Nephron (organoid): ENCODE data around the gene MYEOV.

ENCODE experiments used
- H3K27ac Mint-ChIP-seq, 3 experiments: 2 replicates each; pipeline ENCODE4 v1.8.0; 2020; ENCODE audit warnings: mixed read lengths in 3 of 3, mild to moderate bottlenecking in 2 of 3, moderate library complexity in 1 of 3
- H3K27me3 Mint-ChIP-seq: 2 replicates; pipeline ENCODE4 v1.8.0; 2021; ENCODE audit warnings: low read depth, mild to moderate bottlenecking, moderate library complexity, mixed read lengths
- H3K36me3 Mint-ChIP-seq: 2 replicates; pipeline ENCODE4 v1.8.0; 2020; ENCODE audit warnings: low read depth, mixed read lengths
- H3K4me1 Mint-ChIP-seq: 2 replicates; pipeline ENCODE4 v1.8.0; 2020; ENCODE audit warnings: mixed read lengths
- H3K4me3 Mint-ChIP-seq, 3 experiments: 2 replicates each; pipeline ENCODE4 v1.8.0; 2020; ENCODE audit warnings: mild to moderate bottlenecking in 3 of 3, mixed read lengths in 3 of 3, moderate library complexity in 2 of 3
- H3K9me3 Mint-ChIP-seq: 2 replicates; pipeline ENCODE4 v1.8.0; 2020; ENCODE audit warnings: mixed read lengths
- CTCF ChIP-seq, 3 experiments: fragments of 200-600 bp; sonication (generic); IDR thresholded peaks; one replicate each; pipeline ENCODE4 v1.5.0; 2021; ENCODE audit warnings: antibody characterized with exemption in 3 of 3; ENCODE audit not compliant: unreplicated experiment in 3 of 3

Gene MYEOV

DNA sequence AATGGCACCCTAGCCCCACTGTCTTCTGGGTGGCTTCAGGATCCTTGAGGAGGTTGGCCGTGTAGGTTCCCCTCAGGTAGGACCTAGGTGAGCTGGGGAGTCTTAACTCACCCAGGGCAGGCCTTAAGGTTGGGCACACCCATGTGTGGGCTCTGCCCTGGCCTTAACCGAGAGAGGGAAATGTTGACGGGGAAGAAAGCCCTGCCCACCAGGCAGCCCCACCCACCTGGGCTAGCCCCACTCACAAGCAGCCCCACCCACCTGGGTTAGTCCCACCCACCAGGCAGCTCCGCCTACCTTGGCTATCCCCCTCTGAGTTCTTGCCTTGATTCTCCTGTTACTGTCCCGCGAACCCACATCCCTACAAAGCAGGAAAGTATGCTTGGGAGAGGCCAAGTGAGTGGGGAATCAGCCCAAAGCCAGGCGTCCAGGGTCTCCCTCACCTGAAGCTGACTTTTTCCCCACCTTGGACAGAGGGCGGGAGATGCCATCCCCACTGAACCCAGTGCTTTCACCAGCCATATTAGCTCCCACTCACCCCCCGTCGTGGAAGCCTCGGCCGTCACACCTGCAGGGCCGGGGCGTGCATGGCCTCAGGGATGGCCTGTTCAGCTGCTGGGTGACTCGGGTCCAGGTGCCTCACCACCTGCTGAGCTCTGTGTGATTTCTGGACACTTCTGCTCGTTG is at the start of gene MYEOV:
Gene MYEOV (plus strand): TSS at position 337 of the 687 bp plus-strand sequence. CDS start 1,200 bp downstream, outside the sequence.
- no peak for TF ChIP-seq CTCF (IDR thresholded peaks at IDR 0.05; ENCODE audit: unreplicated experiment in 3 of 3)
- no peak within 1 kb of the TSS for H3K4me3 Mint-ChIP-seq
- H3K4me1 Mint-ChIP-seq: peaks cover 22% of the 10 kb centered on the region
- peaks cover 18% of the 10 kb centered on the region for H3K27me3 Mint-ChIP-seq
- no peak within 1 kb of the TSS for H3K27ac Mint-ChIP-seq
- H3K36me3 Mint-ChIP-seq: no peaks in the 10 kb centered on the region
- no peaks in the 10 kb centered on the region for H3K9me3 Mint-ChIP-seq

DNA sequence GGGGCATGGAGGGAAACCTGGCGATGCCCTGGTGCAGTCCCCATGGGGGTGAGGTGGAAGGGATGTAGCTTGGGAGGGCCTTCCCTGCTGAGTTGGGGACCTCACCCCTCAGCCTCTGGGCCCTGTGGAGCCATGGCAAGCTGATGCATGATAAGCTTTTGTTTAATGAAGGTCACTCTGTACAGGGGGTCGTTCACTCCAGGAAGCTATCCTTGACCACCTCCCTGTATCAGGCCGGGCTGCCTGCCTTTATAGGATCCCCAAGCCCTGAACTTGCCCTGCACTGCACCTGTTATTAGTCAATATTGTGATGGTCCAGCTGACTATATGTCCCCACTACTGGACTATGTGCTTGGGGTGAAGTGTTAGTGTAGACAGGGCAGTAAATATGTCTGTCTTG is 49.7 kb upstream of the MYEOV start:
- Mint-ChIP-seq H3K27me3 (peaks cover 16% of the 10 kb centered on the region), H3K9me3 (peaks cover 2% of the 10 kb centered on the region), H3K4me3 (no peak overlapping the region), H3K4me1 (peaks cover 15% of the 10 kb centered on the region), H3K36me3 (no peaks in the 10 kb centered on the region), H3K27ac (no peak overlapping the region)
- TF ChIP-seq CTCF (IDR thresholded peaks at IDR 0.05; ENCODE audit: unreplicated experiment in 3 of 3): no peak

GRCh38 chr11:69245041-69245440 is 48.9 kb upstream of the MYEOV start:
- Mint-ChIP-seq H3K4me1 (peaks cover 19% of the 10 kb centered on the region), H3K27me3 (peaks cover 14% of the 10 kb centered on the region), H3K4me3 (no peak overlapping the region), H3K27ac (peak overlapping the region in 1 of 3 experiments; percentile 41), H3K9me3 (peaks cover 2% of the 10 kb centered on the region), H3K36me3 (no peaks in the 10 kb centered on the region)
- no peak for TF ChIP-seq CTCF (IDR thresholded peaks at IDR 0.05; ENCODE audit: unreplicated experiment in 3 of 3)

DNA sequence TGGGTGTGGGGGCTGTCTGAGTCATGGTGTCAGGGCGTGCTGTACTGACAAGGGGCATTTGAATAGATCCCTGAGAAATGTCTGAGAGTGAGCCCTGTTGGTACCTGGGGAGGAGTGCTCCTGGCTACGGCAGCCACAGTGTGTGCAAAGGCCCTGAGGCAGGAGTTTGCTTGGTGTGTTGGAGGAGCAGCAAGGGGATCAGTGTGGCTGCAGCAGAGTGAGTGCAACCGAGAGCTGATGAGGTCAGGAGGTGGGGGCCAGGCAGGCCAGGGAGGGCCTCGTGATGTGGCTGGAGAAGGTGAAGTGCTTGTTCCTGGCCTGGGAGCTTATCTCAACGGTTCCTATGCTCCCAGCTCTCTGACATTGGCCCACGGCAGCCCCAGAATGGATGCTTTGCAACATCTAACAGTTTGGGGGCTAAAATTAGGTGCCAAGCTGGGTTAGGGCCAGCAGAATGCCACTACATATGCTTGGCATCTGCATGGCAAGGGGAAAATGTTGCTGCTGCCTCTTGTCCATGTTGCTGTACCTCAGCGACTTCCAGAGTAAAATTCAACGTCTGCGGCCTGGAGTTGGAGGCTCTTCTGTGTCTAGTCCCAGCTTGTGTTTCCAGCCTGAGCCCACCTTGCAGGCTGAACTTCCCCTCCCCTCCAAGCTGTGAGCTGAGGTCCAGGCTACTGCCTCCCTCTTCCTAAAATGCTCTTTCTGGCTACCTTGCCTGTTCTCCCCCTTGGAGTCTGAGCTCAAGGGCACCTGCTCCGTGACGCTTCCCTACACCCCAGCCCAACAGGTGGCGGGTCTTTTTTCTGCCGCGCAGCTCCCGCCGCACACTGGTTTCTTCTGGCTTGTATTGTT is 48.2 kb upstream of the MYEOV start:
- H3K27me3 Mint-ChIP-seq: peaks cover 19% of the 10 kb centered on the region
- TF ChIP-seq CTCF (IDR thresholded peaks at IDR 0.05; ENCODE audit: unreplicated experiment in 3 of 3): no peak
- no peaks in the 10 kb centered on the region for H3K36me3 Mint-ChIP-seq
- no peak overlapping the region for H3K4me3 Mint-ChIP-seq
- H3K9me3 Mint-ChIP-seq: peaks cover 2% of the 10 kb centered on the region
- peaks cover 19% of the 10 kb centered on the region for H3K4me1 Mint-ChIP-seq
- H3K27ac Mint-ChIP-seq: no peak overlapping the region

- TF ChIP-seq CTCF (IDR thresholded peaks at IDR 0.05; ENCODE audit: unreplicated experiment in 3 of 3): no peak
- H3K36me3 Mint-ChIP-seq: no peaks in the 10 kb centered on the region
- H3K9me3 Mint-ChIP-seq: peaks cover 12% of the 10 kb centered on the region
- no peak overlapping the region for H3K27ac Mint-ChIP-seq
- no peak overlapping the region for H3K4me3 Mint-ChIP-seq
- H3K27me3 Mint-ChIP-seq: peaks cover 26% of the 10 kb centered on the region
- H3K4me1 Mint-ChIP-seq: peaks cover 10% of the 10 kb centered on the region
These were observed 44.4 kb upstream of the MYEOV start for GRCh38 chr11:69249311-69250185.
